ENCODE data around the gene RAB11FIP4.
"Not testable (repeated sequence)": the region's sequence is repeated elsewhere in the genome, so short reads cannot be mapped to it uniquely, and the experiment has no call there.

RAB11FIP4 gene

DNA sequence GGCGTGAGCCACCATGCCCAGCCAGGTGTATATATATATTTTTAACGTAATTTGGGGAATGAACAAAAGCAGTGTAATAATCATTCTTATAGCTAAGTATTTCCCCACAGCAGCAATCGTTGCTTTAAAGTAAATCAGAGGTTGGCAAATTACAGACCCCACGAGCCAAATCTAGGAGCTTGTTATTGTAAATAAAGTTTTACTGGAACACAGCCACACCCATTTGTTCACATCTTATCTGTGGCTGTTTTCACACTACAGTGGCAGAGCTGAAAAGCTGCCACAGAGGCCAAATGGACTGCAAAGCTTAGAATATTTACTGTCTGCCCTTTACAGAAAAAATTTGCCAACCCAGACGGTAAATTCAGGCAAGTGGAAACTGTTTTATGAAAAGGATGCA, 50.8 kb downstream of the RAB11FIP4 start:
- peaks cover 2% of the 10 kb centered on the region for H3K4me1 Mint-ChIP-seq (ENCODE audit: low read depth)
- no peak overlapping the region for H3K27ac Mint-ChIP-seq
- DNase-seq (ENCODE audit: low spot score), result no peak
- H3K36me3 Mint-ChIP-seq (ENCODE audit: low read depth), result no peaks in the 10 kb centered on the region
- H3K9me3 Mint-ChIP-seq, result no peaks in the 10 kb centered on the region
- H3K4me3 Mint-ChIP-seq, result no peak overlapping the region
- no peaks in the 10 kb centered on the region for H3K27me3 Mint-ChIP-seq (ENCODE audit: low read depth)

DNA sequence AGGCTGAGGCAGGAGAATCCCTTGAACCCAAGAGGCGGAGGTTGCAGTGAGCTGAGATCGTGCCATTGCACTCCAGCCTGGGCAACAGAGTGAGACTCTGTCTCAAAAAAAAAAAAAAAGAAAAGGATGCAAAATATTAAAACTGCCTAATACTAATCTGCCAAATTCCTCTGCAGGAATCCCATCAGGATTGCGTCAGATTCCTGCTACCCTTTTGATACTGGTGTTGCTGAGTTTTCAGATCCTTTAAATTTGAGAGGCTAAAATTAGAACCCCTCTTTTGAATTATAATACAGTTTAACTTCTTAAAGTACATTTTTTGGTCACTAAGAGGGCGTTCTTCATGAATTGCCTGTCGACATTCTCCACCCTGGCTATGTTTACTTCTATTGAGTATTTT, 51.4 kb downstream of the RAB11FIP4 start:
- not testable (repeated sequence) for H3K27ac Mint-ChIP-seq; H3K4me3 Mint-ChIP-seq; H3K27me3 Mint-ChIP-seq (ENCODE audit: low read depth); H3K36me3 Mint-ChIP-seq (ENCODE audit: low read depth); H3K4me1 Mint-ChIP-seq (ENCODE audit: low read depth); H3K9me3 Mint-ChIP-seq; DNase-seq (ENCODE audit: low spot score)

DNA sequence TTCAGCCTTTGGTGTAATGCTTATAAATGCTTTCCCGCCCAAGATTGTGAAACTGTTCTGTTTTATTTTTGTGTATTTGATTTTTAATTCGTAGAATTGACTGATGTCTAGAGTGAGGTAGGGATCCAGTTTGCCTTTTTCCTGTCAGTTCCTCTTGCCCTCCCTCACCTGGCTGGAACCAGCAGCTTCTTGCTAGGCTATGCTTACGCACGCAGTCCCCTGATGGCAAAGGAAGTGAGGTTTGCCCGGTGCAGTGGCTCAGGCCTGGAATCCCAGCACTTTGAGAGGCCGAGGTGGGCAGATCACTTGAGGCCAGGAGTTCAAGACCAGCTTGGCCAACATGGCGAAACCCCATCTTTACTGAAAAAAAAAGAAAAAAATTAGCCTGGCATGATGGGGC, 51.9 kb downstream of the RAB11FIP4 start:
- Mint-ChIP-seq H3K27me3 (ENCODE audit: low read depth) (no peaks in the 10 kb centered on the region), H3K4me1 (ENCODE audit: low read depth) (no peaks in the 10 kb centered on the region), H3K27ac (no peak overlapping the region), H3K9me3 (no peaks in the 10 kb centered on the region), H3K4me3 (no peak overlapping the region), H3K36me3 (ENCODE audit: low read depth) (no peaks in the 10 kb centered on the region)
- DNase-seq (ENCODE audit: low spot score), result no peak

DNA sequence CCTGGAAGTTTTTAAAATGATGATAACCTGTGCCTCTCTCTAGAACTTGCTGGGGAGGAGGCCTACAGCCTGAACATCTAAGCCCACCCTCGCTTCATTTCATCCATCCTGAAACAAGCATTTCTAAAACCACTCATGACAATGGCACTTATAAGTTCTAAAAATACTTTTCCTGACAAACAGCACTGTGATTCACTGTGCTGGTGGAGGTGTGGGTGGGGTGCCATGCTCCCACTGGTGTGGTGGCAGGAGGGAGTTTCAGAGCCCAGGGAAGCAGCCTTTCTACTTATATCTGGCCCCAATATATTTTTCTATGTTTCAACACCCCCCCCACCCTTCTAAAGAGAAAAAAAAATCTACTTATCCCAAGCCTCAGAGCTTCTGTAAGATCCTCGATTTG, 52.6 kb downstream of the RAB11FIP4 start:
- no peak overlapping the region for H3K4me3 Mint-ChIP-seq
- H3K36me3 Mint-ChIP-seq (ENCODE audit: low read depth), result no peaks in the 10 kb centered on the region
- H3K4me1 Mint-ChIP-seq (ENCODE audit: low read depth), result no peaks in the 10 kb centered on the region
- H3K27ac Mint-ChIP-seq, result no peak overlapping the region
- no peak for DNase-seq (ENCODE audit: low spot score)
- no peaks in the 10 kb centered on the region for H3K9me3 Mint-ChIP-seq
- H3K27me3 Mint-ChIP-seq (ENCODE audit: low read depth), result no peaks in the 10 kb centered on the region

DNA sequence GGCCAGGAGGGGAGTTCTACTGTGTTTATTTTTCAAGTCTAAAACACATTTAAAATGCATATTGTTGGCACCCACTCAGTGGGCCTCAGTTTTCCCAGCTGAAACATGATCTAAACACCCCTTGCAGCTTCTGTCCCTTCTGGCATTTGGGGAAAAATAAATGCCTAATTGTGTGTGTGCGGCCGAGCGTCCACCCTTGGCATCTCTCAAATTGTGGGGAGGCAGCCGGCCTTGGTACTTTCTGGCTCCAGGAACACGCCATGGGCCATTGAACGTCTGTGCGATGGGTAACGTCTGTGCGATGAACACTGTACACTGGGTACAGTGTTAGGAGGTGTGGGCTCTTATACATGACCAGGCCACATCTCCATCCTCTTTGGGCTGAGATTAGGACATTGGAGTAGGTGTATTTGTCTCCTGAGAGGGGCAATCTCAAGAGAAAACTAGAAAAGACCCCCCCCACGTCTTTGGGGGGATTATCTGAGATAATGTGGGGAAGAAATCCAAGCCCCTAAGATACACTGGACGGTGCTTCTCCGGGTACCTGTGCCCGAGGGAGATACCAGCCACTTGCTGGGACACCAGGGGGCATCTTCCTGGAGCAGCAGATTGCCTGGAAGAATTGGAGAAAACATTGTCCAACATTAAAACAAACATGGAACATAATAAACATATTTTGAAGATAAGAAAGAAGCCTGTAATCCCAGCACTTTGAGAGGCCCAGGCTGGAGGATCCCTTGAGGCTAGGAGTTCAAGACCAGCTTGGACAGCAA, 54.9 kb downstream of the RAB11FIP4 start:
- no peak for DNase-seq (ENCODE audit: low spot score)
- Mint-ChIP-seq H3K4me3 (no peak overlapping the region), H3K27ac (no peak overlapping the region), H3K36me3 (ENCODE audit: low read depth) (no peaks in the 10 kb centered on the region), H3K9me3 (no peaks in the 10 kb centered on the region), H3K4me1 (ENCODE audit: low read depth) (peaks cover 2% of the 10 kb centered on the region), H3K27me3 (ENCODE audit: low read depth) (no peaks in the 10 kb centered on the region)

DNA sequence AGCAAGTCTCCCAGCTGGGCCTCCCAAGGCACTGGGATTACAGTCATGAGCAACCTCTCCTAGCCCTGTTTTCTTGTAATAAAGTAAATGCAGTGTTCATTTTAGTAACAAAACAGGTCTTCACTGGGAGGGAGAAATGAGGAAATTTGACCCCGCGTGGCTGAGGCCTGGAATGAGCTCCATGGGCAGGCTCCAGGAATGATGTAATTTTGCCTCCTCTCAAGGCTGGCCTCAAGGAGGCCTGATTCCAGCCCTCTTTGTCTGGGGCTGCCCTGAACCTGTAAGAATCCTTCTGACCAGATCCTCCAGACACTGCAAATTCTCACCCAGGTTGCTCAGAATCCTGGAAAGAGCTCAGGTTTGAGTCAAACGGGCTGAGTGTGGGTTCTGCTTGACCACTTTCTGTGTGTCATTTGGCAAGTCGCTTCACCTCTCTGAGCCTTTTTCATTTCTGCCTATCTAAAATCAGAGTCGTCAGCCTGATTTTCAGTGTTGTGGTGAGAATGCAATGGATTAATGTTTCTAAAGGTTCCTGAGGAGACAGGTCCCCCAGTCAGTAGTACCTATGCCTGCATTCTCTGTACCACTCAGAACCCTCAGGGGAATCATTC, 57.1 kb downstream of the RAB11FIP4 start:
- Mint-ChIP-seq H3K4me1 (ENCODE audit: low read depth) (peaks cover 4% of the 10 kb centered on the region), H3K36me3 (ENCODE audit: low read depth) (no peaks in the 10 kb centered on the region), H3K9me3 (no peaks in the 10 kb centered on the region), H3K27ac (no peak overlapping the region), H3K27me3 (ENCODE audit: low read depth) (no peaks in the 10 kb centered on the region), H3K4me3 (no peak overlapping the region)
- no peak for DNase-seq (ENCODE audit: low spot score)

DNA sequence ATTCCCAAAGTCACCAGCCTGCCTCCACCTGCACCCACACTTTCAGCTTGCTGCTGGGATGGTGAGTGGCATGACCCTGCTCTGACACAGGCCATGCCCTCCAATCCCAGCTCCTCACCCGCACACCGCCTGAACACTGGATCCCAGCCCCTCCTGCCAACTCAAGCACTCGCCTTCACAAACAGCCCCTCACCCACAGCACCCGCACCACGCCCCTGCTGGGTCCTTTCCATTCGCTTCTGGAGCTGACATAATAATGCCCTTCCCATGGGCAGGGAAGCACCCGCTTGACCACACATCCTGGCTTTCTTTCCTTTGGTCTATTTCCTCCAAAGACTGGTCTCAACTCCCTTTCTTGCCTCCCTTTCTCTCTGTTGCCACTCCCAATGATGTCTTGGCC, 57.6 kb downstream of the RAB11FIP4 start:
- Mint-ChIP-seq H3K27ac (no peak overlapping the region), H3K9me3 (no peaks in the 10 kb centered on the region), H3K4me1 (ENCODE audit: low read depth) (peaks cover 4% of the 10 kb centered on the region), H3K27me3 (ENCODE audit: low read depth) (no peaks in the 10 kb centered on the region), H3K36me3 (ENCODE audit: low read depth) (no peaks in the 10 kb centered on the region), H3K4me3 (no peak overlapping the region)
- DNase-seq (ENCODE audit: low spot score), result no peak

DNA sequence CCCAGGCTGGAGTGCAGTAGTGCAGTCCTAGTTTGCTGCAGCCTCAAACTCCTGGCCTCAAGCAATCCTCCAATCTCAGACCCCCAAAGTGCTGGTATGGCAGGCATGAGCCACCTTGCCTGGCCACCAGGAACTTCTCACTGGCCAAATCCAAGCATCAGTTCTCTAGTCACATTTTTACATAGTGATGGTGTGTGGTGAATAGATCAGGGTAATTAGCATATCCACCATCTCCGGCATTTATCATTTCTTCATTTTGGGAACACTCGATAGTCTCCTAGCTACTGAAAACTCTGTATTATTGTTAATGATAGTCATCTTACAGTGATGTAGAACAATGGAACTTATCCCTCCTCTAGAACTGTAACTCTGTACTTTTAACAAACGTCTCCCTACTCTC, 58.3 kb downstream of the RAB11FIP4 start:
- no peak for DNase-seq (ENCODE audit: low spot score)
- H3K36me3 Mint-ChIP-seq (ENCODE audit: low read depth), result no peaks in the 10 kb centered on the region
- no peaks in the 10 kb centered on the region for H3K27me3 Mint-ChIP-seq (ENCODE audit: low read depth)
- H3K27ac Mint-ChIP-seq, result no peak overlapping the region
- H3K9me3 Mint-ChIP-seq, result no peaks in the 10 kb centered on the region
- no peak overlapping the region for H3K4me3 Mint-ChIP-seq
- H3K4me1 Mint-ChIP-seq (ENCODE audit: low read depth), result peaks cover 4% of the 10 kb centered on the region

DNA sequence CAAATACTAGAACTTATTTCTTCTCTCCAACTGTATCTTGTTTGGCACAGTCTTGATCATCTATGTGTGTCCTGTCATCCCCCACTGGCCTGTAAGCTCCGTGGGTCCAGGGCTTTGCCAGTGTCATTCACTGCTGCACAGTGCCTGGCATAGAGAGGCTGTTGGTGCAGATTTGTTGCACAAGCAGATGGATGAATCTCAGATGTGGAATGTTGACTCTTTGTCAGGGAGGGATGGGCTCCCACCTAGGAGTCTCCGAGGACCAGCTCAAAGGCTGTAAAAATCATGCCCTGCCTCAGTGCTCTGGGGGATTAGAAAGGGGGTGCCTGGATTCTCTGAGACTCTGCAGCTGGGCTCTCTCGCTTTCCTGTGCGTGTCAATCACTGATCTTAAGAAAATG, 60.6 kb downstream of the RAB11FIP4 start:
- Mint-ChIP-seq H3K27ac (no peak overlapping the region), H3K9me3 (no peaks in the 10 kb centered on the region), H3K4me3 (no peak overlapping the region), H3K27me3 (ENCODE audit: low read depth) (no peaks in the 10 kb centered on the region), H3K4me1 (ENCODE audit: low read depth) (peaks cover 4% of the 10 kb centered on the region), H3K36me3 (ENCODE audit: low read depth) (no peaks in the 10 kb centered on the region)
- no peak for DNase-seq (ENCODE audit: low spot score)

DNA sequence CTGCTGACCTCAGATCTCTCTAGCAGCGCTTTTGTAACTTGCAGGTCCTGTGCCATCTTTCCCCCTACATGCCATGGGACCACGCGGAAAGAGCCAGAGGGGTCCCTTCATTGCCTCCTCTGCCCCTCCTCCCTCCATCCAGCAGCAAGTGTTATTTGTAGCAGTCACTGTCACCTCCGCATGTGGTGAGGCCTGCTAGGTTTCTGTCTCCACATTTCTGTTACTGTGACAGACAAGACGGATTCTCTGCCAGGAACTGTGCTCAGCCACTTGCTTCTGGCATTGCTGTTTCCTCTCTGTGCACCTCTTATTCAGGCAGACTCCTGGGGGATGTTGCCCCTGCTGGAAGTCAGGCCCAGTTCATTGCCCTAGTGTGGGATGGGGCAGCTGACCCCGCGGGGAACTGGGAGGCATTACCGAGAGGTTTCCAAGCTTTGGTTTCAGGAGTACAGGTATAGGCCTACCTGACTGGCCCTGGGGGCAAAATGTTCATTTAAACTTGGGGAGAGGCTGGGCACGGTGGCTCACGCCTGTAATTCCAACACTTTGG, 61.2 kb downstream of the RAB11FIP4 start:
- Mint-ChIP-seq H3K36me3 (ENCODE audit: low read depth) (no peaks in the 10 kb centered on the region), H3K4me3 (no peak overlapping the region), H3K27me3 (ENCODE audit: low read depth) (no peaks in the 10 kb centered on the region), H3K27ac (no peak overlapping the region), H3K9me3 (no peaks in the 10 kb centered on the region), H3K4me1 (ENCODE audit: low read depth) (peaks cover 4% of the 10 kb centered on the region)
- DNase-seq (ENCODE audit: low spot score), result no peak

DNA sequence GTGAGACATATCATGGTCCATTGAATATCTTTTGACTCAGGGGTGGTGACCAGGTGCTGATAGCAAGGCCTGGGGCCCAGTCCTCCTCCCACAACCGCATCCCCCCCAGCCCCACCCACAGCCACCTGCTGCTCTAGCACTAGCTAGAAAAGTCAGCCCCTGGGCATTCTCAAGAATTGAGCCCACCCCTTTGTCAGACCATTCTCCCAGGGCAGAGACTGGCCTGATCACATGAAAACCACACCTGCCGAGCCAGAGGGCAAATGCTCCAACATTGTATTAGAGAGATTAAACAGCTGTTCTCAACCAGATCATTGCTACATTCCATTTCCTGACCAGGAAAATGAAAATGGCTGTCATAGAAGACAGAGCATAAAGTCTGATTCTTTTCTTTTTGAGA, 62.4 kb downstream of the RAB11FIP4 start:
- Mint-ChIP-seq H3K27me3 (ENCODE audit: low read depth) (no peaks in the 10 kb centered on the region), H3K4me1 (ENCODE audit: low read depth) (peaks cover 4% of the 10 kb centered on the region), H3K9me3 (no peaks in the 10 kb centered on the region), H3K36me3 (ENCODE audit: low read depth) (no peaks in the 10 kb centered on the region), H3K27ac (no peak overlapping the region), H3K4me3 (no peak overlapping the region)
- DNase-seq (ENCODE audit: low spot score), result no peak

DNA sequence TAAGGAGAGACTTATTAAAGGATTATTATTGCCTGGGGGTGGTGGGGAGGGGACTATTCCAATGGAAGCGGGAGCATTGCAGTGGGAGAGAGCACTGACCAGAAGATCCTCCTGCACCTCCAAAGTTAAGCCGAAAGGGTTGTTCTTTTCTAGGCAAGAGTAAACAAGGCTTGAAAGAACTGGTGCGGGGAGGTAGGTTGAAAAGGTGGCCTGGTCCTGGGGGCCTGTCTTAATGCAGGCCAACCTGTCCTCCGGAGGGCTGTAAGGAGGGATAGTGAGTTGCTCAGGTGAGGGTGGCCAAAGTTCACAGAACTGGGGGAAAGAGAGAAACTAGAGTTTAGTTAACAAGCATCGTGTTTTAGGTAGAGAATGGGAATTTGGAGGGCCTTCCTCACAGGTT, 65.3 kb downstream of the RAB11FIP4 start:
- Mint-ChIP-seq H3K27me3 (ENCODE audit: low read depth) (peaks cover 3% of the 10 kb centered on the region), H3K9me3 (no peaks in the 10 kb centered on the region), H3K36me3 (ENCODE audit: low read depth) (no peaks in the 10 kb centered on the region), H3K4me1 (ENCODE audit: low read depth) (no peaks in the 10 kb centered on the region), H3K27ac (no peak overlapping the region), H3K4me3 (no peak overlapping the region)
- no peak for DNase-seq (ENCODE audit: low spot score)

DNA sequence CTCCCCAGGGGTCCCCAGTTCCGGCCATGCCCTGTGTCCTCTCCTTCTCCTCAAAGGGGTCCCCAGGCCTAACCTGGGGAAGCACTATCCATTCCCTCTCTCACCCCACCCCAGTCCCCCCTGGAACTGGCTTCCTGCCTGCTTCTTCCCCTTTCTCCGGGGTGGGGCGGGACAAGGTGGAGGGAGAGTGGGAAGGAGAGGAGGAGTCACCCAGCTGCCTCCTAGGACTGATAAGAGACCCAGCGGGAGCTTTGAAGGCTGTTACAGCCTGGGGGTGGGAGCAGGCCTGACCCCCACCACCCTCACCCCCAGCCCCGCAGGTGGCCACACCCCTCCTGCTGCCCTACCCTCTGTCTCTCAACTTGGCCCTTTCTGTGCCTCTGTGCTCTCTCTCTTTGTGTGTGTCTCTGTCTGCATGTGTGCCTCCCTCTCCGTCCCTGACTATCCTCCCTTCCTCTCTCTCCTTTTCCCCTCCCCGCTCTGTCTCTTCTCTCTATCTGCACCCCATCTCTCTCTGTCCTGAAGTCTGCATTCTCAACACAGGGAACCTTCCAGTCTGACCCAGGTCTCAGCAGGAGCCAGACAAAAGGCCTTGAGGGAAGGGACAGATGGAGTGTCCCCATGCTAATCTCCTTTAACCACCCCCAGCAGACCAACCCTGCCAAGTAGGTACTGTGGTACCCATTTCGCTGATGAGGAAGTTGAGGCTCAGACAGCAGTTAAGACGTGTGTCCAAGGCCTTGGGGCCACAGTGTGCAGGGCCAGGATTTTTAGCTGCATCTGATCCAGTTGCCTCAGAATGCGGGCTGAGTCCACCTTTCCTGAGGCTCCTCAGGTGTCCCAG, 66.1 kb downstream of the RAB11FIP4 start:
- peaks cover 3% of the 10 kb centered on the region for H3K27me3 Mint-ChIP-seq (ENCODE audit: low read depth)
- H3K4me1 Mint-ChIP-seq (ENCODE audit: low read depth), result no peaks in the 10 kb centered on the region
- no peak overlapping the region for H3K4me3 Mint-ChIP-seq
- no peak for DNase-seq (ENCODE audit: low spot score)
- H3K36me3 Mint-ChIP-seq (ENCODE audit: low read depth), result no peaks in the 10 kb centered on the region
- H3K9me3 Mint-ChIP-seq, result no peaks in the 10 kb centered on the region
- H3K27ac Mint-ChIP-seq, result no peak overlapping the region

DNA sequence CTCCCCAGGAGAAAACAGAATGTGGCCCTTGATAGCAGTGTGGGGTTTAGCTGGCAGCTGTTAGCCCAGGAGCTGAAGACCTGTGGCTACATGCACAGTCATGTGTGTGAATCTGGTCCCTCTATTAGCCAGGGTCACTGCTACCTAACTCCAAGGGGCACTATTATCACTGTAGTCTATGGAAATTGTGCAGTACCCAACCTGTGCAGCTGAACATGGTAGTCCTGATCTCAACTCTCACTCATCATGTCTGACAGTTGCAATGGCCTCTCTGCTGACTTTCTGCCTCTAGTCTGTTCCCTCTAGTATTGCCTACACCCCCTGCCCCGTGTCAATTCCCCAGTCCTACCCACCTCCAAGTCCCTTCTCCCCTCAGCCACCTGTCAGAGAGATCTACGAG, 67.4 kb downstream of the RAB11FIP4 start:
- no peaks in the 10 kb centered on the region for H3K4me1 Mint-ChIP-seq (ENCODE audit: low read depth)
- H3K4me3 Mint-ChIP-seq, result no peak overlapping the region
- H3K27ac Mint-ChIP-seq, result no peak overlapping the region
- H3K36me3 Mint-ChIP-seq (ENCODE audit: low read depth), result no peaks in the 10 kb centered on the region
- peaks cover 3% of the 10 kb centered on the region for H3K27me3 Mint-ChIP-seq (ENCODE audit: low read depth)
- H3K9me3 Mint-ChIP-seq, result no peaks in the 10 kb centered on the region
- DNase-seq (ENCODE audit: low spot score), result no peak
